Measurements from ENCODE around the gene ASB15.

ASB15 gene

GRCh38 chr7:123635551-123636359, 34.1 kb downstream of the ASB15 start:
- peak; percentile 49 for DNase-seq (ENCODE audit: low read depth)

- DNase-seq (ENCODE audit: low read depth), result no peak
Observed at GRCh38 chr7:123637203-123637602, 35.6 kb downstream of the ASB15 start.

- DNase-seq (ENCODE audit: low read depth), result no peak
Observed at GRCh38 chr7:123637878-123638277, 36.3 kb downstream of the ASB15 start.

- DNase-seq (ENCODE audit: low read depth), result no peak
Observed at GRCh38 chr7:123639631-123640030, 38.0 kb downstream of the ASB15 start.

DNA sequence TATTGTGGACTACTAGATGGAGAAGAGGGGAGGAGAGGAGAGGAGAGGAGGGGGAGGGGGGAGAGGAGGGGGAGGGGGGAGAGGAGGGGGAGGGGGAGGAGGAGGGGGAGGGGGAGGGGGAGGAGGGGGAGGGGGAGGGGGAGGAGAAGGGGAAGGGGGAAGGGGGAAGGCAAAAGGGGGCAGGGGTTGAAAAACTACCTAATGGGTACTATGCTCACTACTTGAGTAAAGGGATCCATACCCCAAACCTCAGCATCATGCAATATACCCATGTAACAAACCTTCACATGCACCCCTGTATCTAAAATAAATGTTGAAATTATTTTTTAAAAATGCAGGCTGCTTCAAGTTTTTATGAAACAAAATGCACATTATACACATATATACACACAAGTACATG, 39.0 kb downstream of the ASB15 start:
- no peak for DNase-seq (ENCODE audit: low read depth)

DNA sequence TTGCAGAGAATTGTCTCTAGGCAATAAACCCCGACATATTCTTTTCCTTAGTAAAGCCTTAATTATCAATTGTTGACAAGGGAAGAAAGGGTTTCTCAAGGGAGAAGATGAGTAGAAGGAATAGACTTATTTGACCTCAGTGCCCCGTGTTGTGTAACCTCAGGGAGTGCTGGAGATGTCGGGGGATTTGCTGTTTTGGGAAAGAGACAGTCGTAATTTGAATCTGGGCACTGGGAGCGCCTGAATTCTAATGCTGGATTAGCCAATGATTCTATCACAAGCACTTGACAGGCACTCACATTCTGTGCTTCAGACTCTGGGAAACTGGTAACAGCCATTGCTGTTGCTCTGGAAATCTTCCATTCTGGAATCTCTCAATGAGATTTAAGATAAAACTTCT, 40.3 kb downstream of the ASB15 start:
- no peak for DNase-seq (ENCODE audit: low read depth)

- DNase-seq (ENCODE audit: low read depth), result peak; percentile 55
Observed at GRCh38 chr7:123643495-123644441, 42.1 kb downstream of the ASB15 start.

- no peak for DNase-seq (ENCODE audit: low read depth)
Observed at GRCh38 chr7:123645516-123645915, 43.9 kb downstream of the ASB15 start.

GRCh38 chr7:123647106-123647730, 45.6 kb downstream of the ASB15 start:
- no peak for DNase-seq (ENCODE audit: low read depth)

- no peak for DNase-seq (ENCODE audit: low read depth)
Observed at GRCh38 chr7:123649964-123650363, 48.3 kb downstream of the ASB15 start.

DNA sequence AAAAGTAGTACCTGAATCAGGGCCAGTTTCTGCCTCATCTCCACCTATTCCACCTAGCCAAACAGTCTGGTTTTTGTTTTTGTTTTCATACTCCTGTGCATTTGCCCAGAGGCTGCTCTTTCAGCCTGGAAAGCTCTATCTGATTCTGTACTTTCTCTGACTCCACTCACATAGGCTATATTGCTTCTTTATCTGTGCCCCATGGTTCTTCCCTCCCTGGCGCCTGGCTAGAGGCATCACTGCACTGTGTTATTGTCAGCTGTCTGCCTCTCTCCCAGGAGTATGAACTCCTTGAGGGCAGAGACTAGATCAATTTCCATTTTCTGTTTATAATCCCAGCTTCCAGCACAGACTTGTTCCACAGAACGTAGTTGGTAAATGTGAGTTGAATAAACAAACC, 49.0 kb downstream of the ASB15 start:
- DNase-seq (ENCODE audit: low read depth), result no peak

GRCh38 chr7:123652406-123652805, 50.8 kb downstream of the ASB15 start:
- DNase-seq (ENCODE audit: low read depth), result no peak

- DNase-seq (ENCODE audit: low read depth), result no peak
Observed at GRCh38 chr7:123653162-123653561, 51.5 kb downstream of the ASB15 start.

GRCh38 chr7:123655614-123656013, 54.0 kb downstream of the ASB15 start, which contains the start of gene LMOD2:
LMOD2 (plus strand) TSS chr7:123655866; CDS start chr7:123655964, 98 bp downstream.
- DNase-seq (ENCODE audit: low read depth), result no peak

DNA sequence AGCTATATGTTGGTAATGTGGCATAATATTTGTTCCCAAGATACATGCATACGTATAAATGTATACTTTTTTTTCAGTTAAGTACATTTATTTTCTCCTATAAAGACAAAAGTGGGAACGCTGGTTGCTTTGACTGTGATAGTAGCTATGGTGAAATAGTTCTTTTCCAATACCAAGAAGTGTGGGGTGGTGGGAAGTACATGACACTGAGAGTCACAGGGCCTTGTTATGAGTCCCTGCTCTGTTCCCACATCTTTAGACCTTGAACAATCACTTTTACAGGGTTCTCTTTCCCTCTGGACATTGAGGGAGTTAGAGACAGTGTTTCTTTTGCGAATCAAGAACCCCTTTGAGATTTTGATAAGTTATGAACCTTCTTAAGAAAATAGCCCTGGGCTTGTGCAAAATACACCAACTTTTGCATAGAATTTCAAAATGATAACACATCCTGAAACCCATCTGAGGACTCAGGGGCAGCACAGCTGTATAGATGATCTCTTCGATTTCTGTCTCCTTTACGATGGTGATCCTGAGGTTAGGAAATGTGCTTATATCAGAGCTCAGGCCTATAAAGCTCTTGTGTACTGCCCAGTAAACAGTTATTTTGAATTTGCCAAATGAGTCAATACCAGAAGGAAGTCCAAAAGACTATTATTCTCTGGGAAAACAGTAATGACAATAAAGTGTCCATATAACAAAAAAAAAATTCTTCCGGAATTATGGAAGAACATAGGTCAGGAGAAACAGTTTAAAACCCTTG, 55.1 kb downstream of the ASB15 start:
- DNase-seq (ENCODE audit: low read depth), result no peak

DNA sequence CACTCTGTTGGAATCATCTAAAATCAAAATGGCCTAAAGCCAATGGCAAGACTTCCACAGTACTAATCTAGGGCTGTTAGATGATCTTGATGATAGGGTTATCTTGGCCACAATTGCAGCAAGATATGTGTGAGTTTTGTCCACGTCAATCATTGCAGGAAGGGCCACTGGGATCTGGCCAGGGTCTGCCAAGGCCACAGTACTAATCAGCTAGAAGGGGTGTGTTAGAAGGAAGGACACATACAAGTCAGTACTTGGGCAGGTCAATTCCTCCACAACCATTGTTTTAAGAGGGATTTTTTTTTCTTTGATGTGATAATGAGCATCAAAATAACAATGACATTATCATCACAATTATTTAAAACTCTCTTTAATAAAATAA, 55.7 kb downstream of the ASB15 start:
- DNase-seq (ENCODE audit: low read depth), result no peak

- no peak for DNase-seq (ENCODE audit: low read depth)
Observed at GRCh38 chr7:123658023-123658422, 56.4 kb downstream of the ASB15 start.

GRCh38 chr7:123660514-123661354, 59.1 kb downstream of the ASB15 start:
- DNase-seq (ENCODE audit: low read depth), result no peak

GRCh38 chr7:123661765-123662164, 60.1 kb downstream of the ASB15 start:
- no peak for DNase-seq (ENCODE audit: low read depth)

- DNase-seq (ENCODE audit: low read depth), result no peak
Observed at GRCh38 chr7:123662293-123662692, 60.7 kb downstream of the ASB15 start.

DNA sequence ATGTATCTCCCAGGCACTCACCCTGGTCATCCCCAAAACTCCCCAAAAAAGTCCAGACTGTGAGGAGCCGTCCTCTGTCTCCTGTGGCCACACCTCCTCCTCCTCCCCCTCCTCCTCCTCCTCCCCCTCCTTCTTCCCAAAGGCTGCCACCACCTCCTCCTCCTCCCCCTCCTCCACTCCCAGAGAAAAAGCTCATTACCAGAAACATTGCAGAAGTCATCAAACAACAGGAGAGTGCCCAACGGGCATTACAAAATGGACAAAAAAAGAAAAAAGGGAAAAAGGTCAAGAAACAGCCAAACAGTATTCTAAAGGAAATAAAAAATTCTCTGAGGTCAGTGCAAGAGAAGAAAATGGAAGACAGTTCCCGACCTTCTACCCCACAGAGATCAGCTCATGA, 61.1 kb downstream of the ASB15 start:
- no peak for DNase-seq (ENCODE audit: low read depth)
